HS-27A (cell line): ENCODE results near the gene SEC22A.

Experiments used
- DNase-seq: peaks from one replicate; pipeline ENCODE4 v3.0.0-alpha.2; 2012; ENCODE audit warnings: low read depth, missing footprints

Gene SEC22A

GRCh38 chr3:123289391-123290106 lies 87.8 kb downstream of the SEC22A start:
- no peak for DNase-seq

- no peak for DNase-seq
These were observed 88.6 kb downstream of the SEC22A start for GRCh38 chr3:123290107-123290930.

- no peak for DNase-seq
These were observed 89.2 kb downstream of the SEC22A start for GRCh38 chr3:123290962-123291361.

GRCh38 chr3:123291404-123291803 lies 89.7 kb downstream of the SEC22A start:
- no peak for DNase-seq

GRCh38 chr3:123292321-123293310 lies 90.9 kb downstream of the SEC22A start:
- no peak for DNase-seq

- no peak for DNase-seq
These were observed 92.7 kb downstream of the SEC22A start for GRCh38 chr3:123294296-123294938.

- no peak for DNase-seq
These were observed 93.6 kb downstream of the SEC22A start for GRCh38 chr3:123295171-123295900.

- no peak for DNase-seq
These were observed 94.1 kb downstream of the SEC22A start for GRCh38 chr3:123295901-123296250.

GRCh38 chr3:123296261-123296660 lies 94.5 kb downstream of the SEC22A start:
- DNase-seq = no peak

GRCh38 chr3:123296836-123297626 lies 95.3 kb downstream of the SEC22A start:
- no peak for DNase-seq

- DNase-seq = no peak
These were observed 95.8 kb downstream of the SEC22A start for GRCh38 chr3:123297627-123297899.

- no peak for DNase-seq
These were observed 97.2 kb downstream of the SEC22A start for GRCh38 chr3:123298903-123299302.

GRCh38 chr3:123299581-123299980 lies 97.8 kb downstream of the SEC22A start:
- no peak for DNase-seq

- no peak for DNase-seq
These were observed 98.3 kb downstream of the SEC22A start for GRCh38 chr3:123300056-123300455.

GRCh38 chr3:123300583-123300982 lies 98.8 kb downstream of the SEC22A start:
- DNase-seq = no peak

- no peak for DNase-seq
These were observed 99.8 kb downstream of the SEC22A start for GRCh38 chr3:123301331-123302184.

GRCh38 chr3:123302961-123303360 lies 101.2 kb downstream of the SEC22A start:
- DNase-seq = no peak

GRCh38 chr3:123303976-123304560 lies 102.3 kb downstream of the SEC22A start:
- DNase-seq = no peak

- DNase-seq = no peak
These were observed 103.4 kb downstream of the SEC22A start for GRCh38 chr3:123305192-123305591.
